DMS79 (cell line): ENCODE measurements around the gene TOR1AIP2.

Source experiments
- DNase-seq: peaks from one replicate; lab custom pipeline; 2025; lab: John Stamatoyannopoulos, UW

Gene TOR1AIP2

DNA sequence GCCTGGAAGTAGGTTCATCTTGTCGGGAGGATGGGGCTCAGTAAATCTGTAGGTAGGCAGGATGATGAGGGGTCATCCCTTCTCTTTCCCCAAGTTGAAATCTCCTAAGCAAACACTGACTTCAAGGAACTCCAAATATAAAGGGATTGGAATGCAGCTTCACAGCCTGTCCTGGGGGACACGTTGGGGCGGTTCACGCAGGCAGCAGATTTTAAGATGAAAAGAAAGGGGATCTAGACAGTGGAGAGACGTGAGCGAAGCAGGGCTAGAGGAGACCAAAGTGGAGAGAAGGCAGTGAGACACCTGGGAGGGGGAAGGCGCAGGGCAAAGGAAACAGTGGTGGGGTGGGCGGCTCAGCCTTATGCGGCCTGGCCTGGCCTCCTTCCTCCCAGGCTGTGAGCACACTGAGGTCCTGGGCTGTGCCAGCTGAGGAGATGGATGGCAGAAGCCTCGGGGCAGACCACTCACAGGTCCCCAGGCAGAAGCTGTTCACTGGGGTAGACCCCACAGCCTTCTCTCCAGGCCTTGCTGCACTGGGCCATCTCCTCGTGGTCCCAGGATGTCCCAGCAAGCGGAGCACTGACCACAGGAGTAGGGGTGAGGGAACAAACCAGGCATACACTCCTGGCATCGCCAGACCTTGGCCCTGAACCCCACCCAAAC, 51.7 kb downstream of the TOR1AIP2 start:
- DNase-seq, result no peak

DNA sequence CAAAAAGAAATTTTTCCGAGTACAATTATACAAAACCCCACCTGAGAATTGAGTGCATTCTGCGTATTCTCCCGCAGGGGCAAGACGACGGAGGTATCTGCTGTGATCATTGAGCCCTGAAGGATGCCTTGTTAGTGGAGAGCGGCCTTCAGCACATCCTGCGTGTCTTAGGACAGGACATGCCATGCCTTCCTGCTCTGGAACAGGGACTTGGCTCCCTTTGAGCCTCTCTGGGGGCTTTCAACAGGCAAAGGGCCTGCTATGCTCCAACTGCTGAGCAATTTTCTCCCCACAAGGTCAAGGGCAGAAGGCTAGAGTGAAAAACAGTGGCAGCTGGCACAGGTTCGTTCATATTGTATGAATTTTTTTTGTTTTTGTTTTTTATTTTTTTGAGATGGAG, 52.4 kb downstream of the TOR1AIP2 start:
- no peak for DNase-seq

DNA sequence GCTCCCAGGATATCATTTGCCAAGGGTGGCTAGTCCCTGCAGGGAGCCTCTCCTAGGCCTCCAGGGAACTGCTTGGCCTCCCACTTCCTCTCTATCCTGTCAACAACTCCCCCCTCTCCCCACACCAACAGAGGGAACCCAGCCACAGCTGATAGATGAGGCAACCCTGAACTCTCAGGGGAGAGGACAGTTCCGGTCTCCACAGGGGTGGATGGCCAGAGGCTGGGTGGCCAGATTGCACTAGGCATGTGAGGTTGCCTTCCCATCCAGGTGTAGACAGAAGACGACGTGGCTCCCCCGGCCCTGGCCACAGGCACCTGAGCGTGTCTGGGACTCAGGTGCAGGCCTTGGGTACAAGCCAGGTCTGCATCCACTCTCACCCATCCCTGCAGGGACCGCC, 53.3 kb downstream of the TOR1AIP2 start:
- no peak for DNase-seq

DNA sequence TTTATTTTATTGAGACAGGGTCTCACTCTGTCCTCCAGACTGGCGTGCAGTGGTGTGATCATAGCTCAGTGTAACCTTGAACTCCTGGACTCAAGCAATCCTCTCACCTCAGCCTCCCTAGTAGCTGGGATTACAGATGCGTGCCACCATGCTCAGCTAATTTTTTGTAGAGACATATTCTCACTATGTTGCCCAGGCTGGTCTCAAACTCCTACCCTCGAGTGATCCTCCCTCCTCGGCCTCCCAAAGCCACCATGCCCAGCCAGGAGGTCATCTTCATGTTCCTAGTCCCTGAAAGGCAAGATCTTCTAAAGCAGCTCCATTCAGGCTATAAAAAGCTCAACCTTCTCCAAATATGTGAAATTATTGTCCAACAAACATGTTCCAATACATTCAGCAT, 53.9 kb downstream of the TOR1AIP2 start:
- no peak for DNase-seq

GRCh38 chr1:179822065-179822464, 55.5 kb downstream of the TOR1AIP2 start:
- DNase-seq, result no peak

DNA sequence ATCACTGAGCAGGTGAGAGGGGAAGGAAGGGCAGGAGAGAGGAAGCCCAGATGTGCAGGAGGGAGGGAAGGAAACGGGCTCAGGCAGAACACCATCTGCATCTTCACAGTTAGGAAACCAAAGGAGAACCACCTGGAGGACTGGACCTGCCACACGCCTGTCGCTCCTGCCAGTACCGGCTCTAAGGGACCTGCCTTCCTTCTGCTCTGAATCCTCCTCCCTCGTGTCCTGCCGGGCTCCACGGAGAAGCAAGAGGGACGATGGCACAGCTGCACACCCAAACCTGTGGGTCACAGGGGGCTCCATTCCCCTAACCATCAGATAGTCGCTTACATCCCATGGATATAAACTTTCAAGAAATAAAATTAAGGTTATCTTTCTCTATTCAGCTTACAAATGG, 56.1 kb downstream of the TOR1AIP2 start:
- DNase-seq, result no peak

DNA sequence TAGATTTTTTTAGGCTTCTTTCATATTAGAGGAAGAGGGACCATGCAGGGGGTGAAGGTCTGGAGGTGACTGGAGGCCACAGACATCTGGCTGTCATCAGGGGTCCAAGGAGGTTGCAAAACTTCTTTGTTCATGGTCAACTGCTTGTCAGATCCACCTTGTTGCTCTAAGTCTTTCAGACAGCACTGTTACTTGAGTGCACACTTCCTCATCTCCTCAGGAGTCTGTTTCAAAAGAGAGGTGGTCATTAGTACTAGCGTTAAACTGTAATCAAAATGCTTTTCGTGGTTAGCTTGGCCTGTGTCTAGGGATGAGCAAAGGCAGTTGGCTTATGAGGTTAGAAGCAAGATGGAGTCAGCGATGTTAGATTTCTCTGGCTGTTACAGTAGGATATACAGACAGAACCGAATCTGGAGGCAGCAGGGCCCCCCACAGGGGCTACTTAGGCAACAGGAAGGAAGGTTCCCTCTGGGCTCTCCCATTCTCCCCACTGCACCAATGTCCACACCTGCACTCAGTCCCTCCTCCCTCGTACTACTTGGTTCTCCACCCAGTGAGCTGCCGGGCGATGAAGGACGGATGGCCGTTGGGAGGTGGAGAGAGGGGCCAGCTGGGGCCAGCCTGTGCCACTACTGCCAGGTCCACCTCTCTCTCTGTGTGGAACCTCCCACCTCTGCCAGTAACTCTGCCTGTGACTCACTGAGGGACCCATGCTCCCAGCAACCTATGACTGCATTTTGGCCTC, 57.2 kb downstream of the TOR1AIP2 start:
- no peak for DNase-seq

DNA sequence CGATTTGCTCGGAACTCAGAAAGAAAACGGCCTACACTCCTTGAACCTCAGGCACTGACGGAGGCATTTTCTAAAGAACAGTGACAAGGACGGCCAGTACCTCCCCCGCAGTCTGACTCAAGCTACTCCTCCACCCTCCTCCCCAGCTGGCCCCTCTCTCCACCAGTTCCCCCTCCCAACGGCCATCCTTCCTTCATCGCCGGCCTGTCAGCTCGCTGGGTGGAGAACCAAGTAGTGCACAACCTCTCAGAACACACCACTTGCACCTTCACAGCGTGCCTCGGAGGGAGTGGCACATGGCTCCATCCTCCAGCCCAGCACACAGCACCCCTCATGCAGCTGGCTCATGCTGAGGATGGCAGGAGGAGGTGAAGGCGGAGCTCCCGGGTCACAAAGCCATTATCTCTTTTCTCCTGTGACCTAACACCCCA, 58.8 kb downstream of the TOR1AIP2 start:
- DNase-seq, result no peak

DNA sequence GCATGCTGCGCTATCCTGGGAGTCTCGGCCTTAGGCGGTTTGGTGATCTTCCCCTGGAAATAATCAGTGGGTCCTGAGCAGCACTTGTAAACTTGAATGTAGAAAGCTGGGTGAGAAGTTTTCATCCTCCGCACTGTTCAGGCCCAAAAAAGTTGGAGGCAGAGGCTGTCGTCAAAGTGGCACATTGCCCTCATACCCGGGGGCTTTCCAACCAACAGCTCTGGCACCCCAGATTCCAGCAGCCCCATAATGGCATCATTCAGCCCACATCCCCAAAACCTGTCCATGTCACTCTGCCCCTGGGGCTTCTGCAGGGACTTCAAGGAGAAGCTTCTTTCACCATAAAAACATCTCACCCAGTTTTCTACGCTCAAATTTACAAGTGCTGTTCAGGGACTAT, 59.3 kb downstream of the TOR1AIP2 start:
- no peak for DNase-seq

DNA sequence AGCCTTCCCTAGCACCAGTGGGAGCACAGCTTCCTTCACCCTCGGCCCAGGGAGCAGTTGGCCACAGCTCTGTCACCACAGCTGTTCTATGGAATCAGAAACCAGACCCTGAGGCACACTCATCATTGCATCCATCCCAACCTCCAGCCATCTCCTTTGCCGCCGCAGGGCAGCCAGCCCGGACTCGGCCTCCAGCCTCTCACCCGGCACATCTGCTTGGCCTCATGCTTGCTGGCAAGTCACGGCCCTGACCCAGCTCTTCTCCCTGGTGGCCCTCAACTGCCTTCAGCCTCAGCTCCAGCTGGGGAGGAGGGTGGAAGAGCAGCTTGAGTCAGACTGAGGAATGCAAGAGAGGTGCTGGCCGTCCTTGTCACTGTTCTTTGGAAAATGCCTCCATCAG, 59.8 kb downstream of the TOR1AIP2 start:
- no peak for DNase-seq

DNA sequence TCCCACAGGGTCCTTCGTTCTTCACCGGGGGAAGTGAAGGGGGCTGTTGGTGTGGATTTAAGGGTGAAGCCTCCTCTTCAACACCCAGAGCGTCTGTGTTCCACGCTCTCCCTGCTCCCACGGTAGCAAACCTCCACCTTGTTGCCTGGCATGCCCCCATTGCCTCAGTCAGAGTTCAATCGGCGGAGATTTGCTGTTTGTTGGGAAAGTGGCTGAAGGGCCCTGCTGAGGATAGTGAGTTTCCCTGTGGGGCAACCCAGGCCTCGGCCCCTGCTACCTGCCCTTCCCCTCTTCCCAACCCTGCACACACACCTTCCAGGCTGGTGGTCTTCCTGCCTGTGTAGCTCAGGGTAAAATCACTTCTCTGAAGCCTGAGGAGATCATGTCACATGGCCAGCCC, 60.5 kb downstream of the TOR1AIP2 start:
- no peak for DNase-seq

DNA sequence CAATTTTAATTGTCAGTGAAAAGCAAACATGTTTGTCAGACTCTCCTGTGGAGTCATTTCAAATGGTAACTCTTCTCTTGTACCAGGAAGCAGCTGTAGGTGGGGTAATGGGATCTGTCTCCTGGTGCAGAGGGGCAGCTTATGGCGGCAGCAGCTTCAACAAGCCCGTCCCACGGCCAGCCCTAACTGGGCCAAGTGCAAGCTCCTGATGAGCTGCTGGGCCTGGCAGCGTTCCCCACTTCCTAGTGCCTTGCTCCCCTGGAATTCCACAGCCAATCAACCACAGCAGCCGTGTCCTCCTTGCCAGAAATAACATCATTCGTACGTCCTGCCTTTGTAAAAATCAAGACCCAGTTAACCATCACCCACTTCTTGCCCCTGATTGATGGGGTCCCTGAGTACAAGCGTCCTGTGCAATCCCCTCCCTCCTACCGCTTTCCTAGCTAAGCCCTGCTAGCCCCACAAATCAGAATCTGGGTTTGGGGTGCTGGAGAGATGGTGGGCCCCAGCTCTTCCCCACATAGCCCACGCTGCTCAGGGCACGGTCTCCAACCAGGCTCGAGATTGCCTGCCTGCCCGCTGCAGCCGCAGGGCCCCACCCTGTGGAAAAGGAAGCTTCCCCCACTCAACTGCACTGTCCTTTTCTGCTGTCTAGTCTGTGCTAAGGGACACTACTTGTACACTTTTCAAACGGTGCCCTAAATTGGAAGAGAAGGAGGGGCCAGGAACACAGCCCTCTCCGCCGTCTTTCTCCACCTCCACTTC, 61.2 kb downstream of the TOR1AIP2 start:
- DNase-seq, result no peak

DNA sequence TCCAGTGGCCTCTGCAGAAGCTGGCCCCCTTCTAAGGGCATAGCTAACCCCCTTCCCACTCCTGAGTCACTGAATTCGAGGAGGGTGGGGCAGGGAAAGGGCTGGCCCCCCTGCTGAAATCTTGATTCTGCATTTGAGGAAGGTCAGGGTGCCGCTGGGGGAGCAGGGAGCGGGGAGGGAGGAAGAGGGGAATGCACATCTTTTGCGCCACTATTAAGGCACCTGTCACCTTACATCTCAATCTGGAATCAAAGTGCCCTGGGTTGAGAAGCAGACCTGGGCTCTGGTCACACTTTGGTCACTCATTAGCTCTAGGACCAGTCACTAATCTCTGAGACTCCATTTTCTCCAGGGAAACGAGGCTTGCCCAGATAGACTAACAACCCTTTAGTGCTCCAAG, 62.0 kb downstream of the TOR1AIP2 start:
- no peak for DNase-seq

DNA sequence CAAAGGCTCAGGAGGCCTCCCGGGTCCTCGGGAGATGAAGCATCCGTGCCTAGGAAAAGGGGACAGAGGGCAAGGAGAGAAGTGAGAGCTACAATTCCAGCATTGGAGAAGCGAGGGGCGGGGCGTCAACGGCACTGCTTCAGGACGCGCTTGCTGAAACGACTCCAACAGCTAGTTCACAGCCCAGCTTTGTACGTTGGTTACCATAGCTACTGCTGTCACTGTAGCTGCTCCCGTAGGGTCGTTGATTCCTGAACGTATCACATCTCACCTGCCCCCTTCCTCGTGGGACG, 63.1 kb downstream of the TOR1AIP2 start:
- DNase-seq, result no peak

- DNase-seq, result no peak
Measured at GRCh38 chr1:179813626-179814545, 63.7 kb downstream of the TOR1AIP2 start.

- DNase-seq, result no peak
Measured at GRCh38 chr1:179812501-179813292, 64.9 kb downstream of the TOR1AIP2 start.

DNA sequence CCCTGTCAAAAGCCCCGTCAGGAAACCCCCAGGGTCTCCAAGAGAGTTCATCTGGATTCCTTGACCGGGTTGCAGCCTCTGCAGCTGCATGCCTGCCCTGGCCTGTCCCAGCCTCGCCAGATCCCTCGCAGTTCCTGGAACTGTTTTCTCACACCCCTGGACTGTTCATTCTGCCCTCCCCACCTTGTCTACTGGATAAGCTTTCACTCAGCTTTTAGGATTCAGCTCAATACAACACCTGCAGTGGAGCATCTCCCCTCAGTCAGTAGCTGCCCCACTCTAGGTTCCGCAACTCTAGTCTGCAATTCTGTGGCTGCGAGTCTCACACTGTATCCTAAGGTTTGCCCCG, 67.3 kb downstream of the TOR1AIP2 start:
- DNase-seq, result no peak

GRCh38 chr1:179809506-179810366, 67.9 kb downstream of the TOR1AIP2 start:
- DNase-seq, result peak; percentile 54

DNA sequence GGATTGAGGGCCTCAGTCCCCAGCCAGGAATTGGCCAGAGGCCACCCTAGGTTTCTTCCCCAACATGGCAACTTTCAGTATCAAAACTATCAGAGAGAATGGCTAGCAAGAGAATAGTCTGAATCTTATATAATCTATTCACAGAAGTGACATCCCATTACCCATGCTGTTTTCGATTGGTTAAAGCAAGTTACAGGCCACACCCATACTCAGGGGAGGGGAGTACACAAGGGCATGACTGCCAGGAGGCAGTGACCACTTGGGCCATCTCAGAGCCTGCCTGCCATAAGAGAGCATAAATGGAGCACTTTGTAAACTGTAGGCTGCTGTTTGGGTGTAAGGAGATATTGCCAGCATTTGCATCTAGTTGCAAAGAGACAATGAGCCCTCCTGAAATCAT, 69.1 kb downstream of the TOR1AIP2 start:
- no peak for DNase-seq

DNA sequence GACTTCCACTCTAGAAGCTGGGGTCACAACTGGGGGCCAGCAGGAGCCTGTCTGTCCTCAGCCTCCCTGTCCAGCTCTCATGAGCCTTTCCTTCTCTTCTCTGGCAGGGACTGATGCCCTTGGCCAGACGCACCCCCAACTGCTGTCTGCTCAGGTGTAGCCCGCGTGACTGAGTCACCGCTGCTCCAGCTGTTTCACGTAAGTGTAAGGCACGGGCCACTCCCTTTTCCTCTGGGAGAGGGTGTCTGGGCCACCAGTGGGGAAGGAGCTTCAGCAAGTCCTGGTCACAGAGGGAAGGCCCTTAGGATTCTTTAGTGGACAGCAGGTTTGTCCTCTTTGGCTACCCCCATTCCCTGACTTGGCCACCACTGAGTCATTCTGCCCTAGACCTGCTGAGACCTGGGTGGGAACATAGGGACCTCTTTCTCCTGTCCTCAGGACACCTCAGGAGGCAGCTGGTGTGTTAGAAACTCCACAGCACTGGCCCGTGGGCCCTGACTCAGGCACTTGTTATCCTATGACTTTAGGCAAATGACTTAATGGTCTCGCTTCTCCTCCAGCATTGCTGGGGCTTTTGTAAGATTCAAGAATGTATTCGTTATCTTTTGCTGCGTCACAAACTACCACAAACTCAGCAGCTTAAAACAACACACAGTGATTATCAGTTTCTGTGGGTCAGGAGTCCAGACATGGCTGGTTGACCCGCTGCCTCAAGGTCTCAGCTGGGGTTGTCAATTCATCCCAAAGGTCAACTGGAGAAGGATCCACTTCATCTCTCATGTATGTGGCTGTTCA, 69.7 kb downstream of the TOR1AIP2 start:
- DNase-seq, result no peak
